Activated CD4-positive, alpha-beta T cell treated with anti-CD3 and anti-CD28 coated beads, Interleukin-2, amount 50 U/mL, for 1 hour (primary cell): ENCODE results near the gene NFKB1.
"Not testable (repeated sequence)": the region's sequence is repeated elsewhere in the genome, so short reads cannot be mapped to it uniquely, and the experiment has no call there.

Source experiments
- DNase-seq: peaks from one replicate; pipeline ENCODE4 v3.0.0-alpha.2; 2020

Gene NFKB1

DNA sequence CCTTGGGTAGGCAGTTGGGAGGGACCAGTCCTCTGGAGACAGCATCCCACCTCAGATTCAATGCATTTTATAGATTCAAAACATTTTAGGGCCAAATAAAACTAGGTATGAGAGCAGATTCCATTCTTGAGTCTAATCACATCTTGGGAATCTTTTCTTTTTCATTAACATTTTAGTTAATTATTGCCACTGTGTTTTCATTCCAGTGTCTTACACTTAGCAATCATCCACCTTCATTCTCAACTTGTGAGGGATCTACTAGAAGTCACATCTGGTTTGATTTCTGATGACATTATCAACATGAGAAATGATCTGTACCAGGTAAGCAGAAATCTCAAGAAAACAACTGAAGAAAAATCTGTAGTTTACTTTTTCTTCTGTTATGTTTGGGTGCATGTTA, 99.5 kb downstream of the NFKB1 start:
- DNase-seq, result no peak

DNA sequence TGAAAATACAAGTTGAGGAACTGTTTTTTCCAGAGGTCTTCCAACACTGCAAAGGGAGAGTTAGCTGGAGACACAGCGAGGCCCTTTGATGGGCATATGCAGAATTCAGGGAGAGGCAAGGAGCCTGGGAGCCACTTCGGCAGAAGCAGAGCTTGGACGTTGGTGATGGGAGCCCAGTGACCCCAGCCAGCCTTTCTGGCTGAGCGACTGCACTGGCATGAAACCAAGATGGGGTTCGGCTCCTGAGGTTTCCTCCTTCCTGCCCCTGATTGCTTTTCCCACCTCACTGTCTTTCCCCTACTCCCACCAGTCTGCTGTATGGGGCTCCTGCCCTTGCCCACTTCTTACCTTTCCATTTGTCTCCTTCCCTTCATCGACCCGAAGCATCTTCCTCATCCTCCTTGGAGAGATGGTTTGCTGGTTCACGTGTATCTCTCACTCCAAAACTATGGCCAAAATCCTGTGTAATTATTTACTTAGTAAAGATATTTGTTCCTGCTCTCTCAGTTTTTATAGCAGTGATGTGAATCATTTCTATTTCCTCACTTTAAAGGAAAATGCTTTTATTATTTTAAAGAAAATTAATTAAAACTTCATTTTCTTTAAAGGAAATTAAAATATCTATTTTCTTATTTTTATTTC, 100.5 kb downstream of the NFKB1 start:
- DNase-seq, result no peak

DNA sequence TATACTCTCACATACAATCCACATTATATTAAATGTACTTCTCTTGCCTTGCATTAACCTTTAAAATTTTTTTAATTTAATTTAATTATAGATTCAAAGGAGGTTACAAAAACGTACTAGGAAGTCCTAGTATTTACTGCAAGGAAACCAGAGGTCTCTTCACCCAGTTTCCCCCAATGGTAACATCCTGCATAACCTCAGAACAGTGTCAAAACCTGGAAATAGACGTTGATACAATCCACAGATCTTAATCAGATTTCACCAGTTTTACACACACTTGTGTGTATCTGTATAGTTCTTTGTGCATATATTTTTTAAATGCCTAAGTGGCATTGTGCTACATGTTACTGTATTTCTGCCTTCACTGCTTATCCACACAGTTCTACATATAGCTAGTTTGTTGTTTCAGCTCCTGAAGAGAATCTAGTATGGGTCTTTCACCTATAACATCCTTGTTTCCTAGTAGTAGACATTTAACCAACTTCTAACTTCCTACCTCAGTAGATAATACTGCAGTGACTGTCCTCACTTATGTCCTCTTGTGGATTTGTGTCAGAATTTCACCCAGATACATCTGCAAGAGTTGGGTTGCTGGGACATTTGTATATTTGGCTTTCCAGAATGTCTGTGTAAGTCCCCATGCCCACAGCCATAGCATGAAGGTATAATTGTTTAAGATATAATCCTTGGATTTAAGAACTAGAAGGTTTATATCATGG, 103.2 kb downstream of the NFKB1 start:
- DNase-seq, result no peak

DNA sequence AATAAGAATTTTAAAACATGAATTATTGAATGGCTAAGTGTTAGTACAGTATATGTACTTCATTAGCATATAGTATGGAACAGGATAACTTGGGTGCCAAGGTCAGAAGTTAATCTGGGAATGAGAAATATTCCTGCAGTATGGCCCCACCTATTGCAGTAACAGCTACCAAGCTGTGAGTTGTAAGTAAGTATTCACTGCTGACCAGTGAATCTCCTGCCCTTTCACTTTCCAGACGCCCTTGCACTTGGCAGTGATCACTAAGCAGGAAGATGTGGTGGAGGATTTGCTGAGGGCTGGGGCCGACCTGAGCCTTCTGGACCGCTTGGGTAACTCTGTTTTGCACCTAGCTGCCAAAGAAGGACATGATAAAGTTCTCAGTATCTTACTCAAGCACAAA, 105.1 kb downstream of the NFKB1 start:
- no peak for DNase-seq

DNA sequence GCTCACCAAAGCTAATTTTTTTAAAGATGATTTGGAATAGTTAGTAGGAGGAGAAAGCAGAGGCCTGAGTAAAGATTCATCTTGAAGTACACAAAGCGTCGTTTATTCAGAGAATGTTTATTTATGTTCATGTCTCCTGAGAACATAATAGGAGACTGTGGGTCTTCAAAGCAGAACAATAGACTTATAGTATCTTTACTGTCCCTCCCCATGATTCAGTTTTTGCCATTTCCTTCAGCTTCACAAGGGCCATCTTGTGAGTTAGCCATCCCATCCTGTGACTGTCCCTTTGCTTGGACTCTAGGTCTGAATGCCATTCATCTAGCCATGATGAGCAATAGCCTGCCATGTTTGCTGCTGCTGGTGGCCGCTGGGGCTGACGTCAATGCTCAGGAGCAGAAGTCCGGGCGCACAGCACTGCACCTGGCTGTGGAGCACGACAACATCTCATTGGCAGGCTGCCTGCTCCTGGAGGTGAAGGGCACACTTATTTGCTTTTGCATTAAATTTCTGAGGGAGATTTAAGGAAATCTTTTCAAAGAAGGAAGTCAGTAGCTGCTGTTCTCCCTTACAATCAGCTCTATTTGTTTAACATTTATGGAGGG, 105.8 kb downstream of the NFKB1 start:
- DNase-seq, result no peak

DNA sequence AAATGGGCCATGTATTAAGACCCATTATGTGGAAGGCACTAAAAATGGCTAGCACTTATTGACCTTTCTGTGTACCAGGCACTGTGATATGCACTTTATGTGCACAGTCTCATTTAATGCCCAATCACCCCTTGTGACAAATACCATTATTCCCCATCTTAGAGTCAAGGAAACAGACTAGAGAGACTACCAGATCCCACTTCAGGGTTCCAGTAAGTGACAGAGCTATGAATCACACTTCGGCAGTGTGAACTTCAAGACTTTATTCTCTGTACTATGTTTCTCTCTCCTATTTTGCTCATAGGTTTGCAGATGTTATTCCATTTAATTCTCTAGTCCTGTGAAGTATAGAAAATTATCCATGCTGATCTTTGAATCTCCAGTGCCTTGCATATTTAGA, 107.0 kb downstream of the NFKB1 start:
- no peak for DNase-seq

DNA sequence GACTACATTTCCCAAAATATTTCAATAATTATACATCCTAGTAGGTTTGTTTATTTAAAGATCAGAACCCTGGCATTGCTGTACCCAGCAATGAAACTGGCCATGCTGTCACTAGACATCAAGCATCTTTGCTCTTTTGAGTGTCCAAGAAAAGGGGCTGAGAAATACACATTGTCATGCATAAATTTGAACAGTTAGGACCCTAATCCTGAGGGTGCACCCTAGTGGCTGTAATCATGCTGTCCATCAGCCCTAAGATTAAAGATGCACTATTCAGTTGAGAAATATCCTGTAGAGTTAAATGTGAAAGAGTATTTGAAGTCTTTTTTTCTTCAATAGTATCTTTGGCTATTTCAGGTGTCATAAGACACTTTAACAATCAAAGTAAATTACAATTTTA, 108.8 kb downstream of the NFKB1 start:
- no peak for DNase-seq

DNA sequence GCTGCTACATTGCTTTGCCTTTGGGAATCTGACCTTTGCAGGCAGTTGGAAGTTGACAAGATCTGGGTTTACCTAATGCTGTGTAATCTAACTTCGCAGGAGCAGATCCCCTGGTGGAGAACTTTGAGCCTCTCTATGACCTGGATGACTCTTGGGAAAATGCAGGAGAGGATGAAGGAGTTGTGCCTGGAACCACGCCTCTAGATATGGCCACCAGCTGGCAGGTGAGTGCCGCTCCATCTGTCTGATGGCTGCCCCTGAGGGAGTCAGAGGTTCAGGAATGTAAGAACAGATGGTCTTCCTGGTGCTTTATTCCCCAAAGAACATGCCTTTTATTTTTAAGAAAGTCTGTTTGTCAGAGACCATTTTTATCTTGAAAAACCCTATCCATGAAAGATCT, 109.3 kb downstream of the NFKB1 start:
- no peak for DNase-seq

DNA sequence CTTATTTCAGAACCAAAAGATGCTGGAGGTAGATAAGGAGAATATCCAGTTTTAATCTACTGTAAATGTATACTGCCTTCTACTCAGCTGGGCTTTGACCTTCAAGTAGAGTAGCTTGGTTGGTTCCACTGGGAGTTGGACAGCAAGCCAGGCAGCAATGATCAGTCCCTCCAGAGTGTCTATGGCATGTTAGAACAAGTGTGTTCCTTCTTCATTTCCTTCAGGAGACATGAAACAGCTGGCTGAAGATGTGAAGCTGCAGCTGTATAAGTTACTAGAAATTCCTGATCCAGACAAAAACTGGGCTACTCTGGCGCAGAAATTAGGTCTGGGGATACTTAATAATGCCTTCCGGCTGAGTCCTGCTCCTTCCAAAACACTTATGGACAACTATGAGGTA, 111.1 kb downstream of the NFKB1 start:
- no peak for DNase-seq

DNA sequence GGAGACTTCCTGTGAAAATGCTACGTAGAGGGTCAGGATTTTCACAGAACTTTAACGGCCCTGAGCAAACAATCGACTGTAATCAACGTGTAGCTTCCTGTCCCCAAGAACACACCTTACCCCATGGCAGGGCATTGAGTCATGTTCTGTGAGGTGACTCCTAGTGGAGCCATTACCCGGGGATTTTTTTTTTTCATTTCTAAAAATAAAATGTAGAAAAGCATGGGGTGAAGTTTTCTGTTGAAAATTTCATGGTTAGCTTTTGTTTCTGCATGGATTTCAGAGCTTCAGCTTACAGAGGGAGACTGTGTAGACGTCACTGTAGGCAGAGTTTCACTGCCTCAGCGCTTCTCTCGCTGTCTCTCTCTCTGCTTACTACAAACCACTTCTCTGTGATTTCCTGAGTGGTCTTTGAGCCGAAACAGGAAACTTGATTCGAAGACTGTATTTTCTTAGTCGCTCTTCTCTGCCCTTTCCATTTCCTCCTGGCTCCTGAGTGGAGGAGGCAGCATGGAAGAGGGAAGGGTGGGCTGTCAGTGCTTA, 111.7 kb downstream of the NFKB1 start:
- peak; percentile 36 for DNase-seq

DNA sequence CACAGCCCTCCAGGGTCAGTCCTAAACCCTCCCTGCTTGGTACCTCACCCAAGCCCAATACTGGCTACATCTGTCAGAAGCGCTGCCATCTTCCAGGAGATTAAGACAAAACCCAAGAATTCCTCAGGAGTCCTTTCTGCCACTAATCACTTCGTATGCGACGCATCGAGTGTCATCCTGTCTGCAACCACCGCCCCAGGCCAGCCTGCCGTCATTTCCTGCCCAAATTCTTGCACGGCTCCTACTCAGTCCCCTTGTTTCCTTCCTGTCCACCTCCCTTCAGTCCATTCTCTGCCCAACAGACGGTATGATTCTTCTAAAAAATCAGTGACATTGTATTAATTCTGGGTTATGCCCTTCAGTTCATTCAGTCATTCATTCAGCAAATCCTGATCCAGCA, 113.6 kb downstream of the NFKB1 start:
- no peak for DNase-seq

DNA sequence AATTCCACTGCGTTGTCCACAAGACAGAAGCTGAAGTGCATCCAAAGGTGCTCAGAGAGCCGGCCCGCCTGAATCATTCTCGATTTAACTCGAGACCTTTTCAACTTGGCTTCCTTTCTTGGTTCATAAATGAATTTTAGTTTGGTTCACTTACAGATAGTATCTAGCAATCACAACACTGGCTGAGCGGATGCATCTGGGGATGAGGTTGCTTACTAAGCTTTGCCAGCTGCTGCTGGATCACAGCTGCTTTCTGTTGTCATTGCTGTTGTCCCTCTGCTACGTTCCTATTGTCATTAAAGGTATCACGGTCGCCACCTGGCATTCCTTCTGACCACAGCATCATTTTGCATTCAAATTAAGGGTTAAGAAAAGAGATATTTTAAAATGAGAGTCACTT, 115.5 kb downstream of the NFKB1 start:
- no peak for DNase-seq

DNA sequence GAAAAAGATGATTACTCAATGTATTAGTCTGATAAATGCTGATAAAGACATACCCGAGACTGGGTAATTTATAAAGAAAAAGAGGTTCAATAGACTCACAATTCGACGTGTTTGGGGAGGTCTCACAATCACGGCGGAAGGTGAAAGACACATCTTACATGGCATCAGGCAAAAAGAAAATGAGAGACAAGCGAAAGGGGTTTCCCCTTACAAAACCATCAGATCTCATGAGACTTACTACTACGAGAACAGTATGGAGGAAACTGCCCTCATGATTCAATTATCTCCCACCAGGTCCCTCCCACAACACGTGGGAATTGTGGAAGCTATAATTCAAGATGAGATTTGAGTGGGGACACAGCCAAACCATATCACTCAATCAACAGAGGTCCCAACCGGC, 117.9 kb downstream of the NFKB1 start:
- not testable (repeated sequence) for DNase-seq

DNA sequence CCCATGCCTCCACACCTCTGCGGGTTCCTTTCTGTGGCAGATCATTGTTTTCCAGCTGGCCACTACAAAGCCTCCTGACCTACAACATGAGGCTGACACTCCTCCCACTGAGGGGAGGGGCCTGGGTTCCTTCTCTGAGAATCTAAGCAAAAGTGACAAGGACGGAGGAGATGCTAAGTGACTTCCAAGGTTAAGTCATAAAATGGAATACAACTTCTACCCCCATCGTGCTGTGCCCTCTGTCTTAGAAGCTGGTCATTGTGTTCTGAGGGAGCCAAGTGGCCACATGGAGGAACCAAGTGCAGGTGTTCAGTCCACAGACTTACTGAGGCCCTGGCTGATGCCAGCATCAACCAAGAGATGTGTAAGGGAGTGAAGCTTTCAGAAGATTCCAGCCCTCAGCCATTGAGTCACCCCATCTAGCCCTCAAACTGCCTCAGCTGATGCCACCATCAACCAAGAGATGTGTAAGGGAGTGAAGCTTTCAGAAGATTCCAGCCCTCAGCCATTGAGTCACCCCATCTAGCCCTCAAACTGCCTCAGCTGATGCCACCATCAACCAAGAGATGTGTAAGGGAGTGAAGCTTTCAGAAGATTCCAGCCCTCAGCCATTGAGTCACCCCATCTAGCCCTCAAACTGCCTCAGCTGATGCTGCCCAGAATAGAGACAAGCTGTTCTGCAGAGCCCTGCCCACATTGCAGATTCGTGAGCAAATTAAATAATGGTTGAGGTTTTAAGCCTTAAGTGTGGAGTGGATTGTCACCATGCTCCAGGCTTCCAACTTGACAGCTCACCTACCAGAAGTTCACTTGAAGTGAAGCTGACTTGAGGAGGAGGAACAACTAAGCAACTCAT, 118.8 kb downstream of the NFKB1 start:
- DNase-seq, result not testable (repeated sequence)

DNA sequence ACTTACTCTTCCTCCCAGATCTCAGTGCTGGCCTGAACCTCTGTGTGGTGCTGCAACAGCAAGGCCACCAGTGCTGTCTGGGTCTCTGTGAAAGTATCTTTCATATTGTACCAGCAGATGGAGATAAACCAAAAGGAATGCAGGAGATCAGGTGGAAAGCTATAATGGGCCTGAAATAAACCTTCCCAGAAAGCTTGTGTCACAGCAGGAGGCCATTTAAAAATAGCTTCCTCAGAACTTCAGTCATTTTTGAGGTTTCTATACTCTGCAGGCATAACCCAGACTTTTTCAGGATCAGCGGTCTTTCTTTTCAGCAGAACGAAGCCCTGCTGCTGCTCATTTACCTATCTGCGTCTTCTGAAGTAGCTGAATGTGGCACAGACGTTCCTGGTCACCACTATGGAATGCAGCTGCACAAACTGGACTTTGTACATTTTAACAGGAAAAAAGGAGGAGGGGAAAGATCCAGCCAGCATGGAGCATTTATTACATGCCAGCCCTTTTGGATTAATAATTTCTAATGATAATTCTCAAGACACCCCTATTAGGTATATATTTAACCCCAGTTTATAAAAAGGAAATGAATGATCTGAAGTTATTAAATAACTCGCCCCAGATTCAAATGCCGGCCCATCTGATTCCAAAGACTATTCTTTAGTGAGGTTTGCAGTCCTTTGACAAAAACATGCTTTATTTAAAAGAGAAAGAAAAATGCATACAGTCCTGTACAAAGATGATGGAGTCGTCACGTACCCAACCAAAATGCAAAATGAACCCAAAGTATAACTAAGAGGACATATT, 119.7 kb downstream of the NFKB1 start:
- DNase-seq, result no peak

DNA sequence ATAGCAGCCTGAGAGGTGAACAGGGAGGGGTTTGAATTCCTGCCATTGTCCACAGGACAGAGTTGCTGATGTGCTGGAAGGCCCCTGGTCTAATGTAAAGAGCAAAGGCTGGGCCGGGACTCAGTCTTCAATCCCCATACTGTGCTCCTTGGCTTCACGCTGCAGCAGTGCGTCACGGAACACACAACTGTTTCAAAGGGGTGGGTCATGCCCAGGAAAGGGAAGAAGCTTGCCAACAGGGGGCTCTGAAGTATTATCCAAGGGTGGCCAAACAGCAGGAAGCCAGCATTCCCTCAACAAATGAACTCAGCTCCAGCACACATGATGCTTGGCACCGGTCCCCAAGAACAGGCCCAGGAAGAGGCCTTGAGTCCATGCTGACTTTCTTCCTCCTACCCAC, 122.5 kb downstream of the NFKB1 start:
- no peak for DNase-seq

DNA sequence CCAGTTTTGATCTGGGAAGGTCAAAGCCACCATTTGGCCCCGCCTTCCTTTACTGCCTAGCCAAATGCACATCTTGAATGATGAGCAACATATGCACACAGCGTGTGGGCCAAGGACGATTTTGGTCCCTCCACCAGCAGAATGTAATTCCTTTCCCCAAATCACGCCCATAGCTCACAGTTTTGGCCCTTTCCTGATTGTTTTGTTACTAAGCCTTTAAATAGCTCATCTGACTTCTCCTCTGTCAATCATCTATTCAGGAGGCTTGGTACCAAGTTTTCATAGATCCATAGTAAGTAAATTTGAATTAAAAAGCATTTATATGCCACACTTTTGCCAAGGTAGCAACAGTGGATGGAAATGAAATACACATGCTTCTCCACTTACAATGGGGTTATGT, 123.3 kb downstream of the NFKB1 start:
- DNase-seq, result no peak

DNA sequence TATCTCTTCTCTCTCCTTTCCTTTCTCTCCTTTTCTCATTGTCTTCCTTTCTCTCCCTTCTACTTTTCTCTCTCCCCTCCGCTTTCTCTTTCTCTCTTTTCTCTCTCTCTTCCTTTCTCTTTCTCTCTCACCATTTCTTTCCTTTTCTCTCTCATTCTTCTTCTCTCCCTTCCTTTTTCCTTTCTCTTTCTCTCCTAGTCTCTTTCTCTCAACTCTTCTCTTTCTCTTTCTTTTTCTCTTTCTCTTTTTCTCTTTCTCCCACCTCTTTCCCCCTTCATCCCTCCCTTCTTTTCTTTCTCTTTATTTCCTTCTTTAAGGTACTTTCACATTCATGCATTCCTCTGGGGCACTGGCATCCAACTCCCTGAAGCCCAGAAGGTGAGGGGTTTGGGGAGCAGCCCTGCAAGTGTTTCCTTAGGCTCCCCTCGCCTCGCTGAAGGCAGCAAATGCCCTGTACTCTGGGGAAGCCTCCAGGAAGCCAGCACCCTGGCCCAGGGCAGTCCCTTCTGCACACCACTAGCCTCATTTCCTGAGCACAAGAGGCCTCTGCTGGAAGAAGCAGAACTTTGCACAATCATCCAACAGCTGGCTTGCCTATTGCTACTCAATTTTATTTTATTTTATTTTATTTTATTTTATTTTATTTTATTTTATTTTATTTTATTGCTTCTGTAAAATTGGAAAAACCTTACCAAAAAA, 124.2 kb downstream of the NFKB1 start:
- DNase-seq, result peak; percentile 58

DNA sequence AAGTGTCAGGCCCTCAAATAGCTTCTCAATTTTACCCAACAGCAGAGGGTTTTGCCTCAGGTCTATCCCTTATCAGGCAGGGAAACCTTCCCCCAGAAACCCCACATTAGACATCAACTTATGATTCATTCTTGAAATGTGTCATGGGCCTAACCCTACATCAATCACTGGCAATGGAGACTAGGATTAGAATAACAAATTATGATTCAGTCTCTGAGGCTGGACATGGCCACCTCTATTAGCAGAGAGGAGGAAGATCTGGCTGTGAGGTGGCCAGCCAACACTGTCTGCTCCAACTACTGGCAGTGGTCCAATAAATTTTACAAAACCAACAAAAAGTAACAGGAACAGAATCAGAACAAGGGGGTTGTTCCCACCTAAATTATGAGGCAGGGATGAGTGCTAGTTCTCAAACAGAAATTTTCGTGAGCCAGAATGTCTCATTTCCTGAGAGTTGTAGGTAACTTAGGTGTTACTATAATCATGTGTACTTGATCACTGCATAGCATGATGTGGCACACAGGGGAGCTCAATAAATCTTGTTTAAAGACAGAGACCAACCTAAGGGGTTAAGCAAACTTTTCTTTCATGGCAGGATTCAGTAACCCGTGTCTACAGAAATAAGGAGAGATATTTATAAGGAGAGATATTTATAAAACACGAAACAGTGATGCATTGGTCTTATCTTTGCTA, 126.8 kb downstream of the NFKB1 start:
- DNase-seq, result no peak

DNA sequence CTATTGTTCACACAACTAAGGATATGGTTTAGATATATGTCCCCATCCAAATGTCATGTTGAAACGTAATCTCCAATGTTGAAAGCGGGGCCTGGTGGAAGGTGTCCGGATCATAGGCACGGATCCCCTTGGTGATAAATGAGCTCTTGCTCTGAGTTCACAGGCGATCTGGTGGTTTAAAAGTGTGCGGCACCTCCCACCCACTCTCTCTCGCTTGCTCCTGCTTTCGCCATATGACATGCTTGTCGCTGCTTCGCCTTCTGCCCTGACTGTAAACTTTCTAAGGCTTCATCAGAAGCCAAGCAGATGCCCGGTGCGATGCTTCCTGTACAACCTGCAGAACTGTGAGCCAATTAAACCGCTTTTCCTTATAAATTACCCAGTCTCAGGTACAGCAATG, 128.5 kb downstream of the NFKB1 start:
- DNase-seq, result no peak

DNA sequence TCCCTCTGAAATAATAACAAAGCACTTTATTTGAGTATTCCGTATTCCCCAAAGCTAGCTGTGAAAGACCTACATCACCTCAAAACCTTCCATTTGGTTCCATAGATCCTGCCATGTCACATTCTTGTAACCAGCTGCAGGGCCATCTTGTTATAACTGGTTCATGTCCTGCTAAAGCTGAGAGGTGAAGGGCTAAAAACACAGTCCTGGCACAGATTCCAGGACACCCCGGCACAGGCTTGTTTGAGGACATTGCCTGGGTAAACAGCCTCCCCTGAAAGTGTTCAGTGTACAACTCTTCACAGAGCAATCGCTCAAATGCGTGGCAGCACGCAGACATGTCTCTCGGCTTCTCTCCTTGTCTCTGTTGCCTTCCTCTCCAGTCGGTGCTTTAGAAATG, 130.5 kb downstream of the NFKB1 start:
- DNase-seq, result no peak
